Measurements from ENCODE around the gene PAPSS1. TPM values are rescaled to one million over a fixed set of nuclear protein-coding genes. Genes with fewer than 3 reads are reported as not detected.

Gene PAPSS1
- polyA plus RNA-seq, 1 of the 3 experiments (the other 2 are of a cell fraction): 70.1 TPM

DNA sequence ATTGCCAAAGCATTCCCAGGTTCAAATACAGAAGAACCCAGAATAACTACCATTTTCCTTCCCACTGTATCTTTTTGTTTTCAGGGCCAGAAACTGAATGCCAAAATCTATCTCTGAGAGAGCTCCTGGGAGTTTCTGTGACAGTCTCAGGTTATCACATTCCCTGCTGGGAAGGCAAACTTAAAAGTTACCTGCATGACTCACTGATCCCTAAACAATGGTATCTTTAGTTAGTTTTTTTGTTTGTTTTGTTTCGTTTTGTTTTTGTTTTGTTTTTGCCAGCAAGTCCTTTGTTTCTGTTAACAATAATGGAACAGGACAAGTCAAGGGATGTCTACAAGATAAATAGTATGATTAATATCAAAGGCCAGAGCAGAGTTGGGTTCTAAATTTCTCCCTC, 34.3 kb downstream of the PAPSS1 start:
- Histone ChIP-seq H4K20me1 (ENCODE audit: insufficient read depth) (no peaks in the 10 kb centered on the region; the same call in 1 of the 2 replicates), H3K36me3 (replicated peaks in 1 of 2; ENCODE audit: control insufficient read depth in 1 of 2, insufficient read depth in 2 of 2, low read length in 1 of 2) (peaks cover 29 to 32% of the 10 kb centered on the region in 2 experiments)
- CTCF ChIA-PET: no interaction called here

DNA sequence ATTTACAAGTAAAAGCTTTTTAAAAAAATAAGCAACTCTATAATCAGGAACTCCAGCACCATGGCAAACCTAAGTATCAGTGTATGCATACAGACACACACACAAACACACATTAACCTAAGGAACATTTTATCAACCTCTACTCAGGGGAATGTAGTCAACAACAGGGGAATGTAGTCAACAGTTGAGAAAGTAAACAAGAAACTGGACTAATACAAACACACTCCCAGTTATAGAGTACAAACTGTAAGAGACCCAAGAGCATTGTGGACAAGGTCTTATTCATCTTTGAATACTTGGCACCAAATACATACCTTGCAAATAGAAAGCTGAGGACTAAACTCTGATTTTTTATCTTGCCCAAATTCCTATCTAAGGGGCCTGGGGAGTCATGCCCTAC, 36.2 kb downstream of the PAPSS1 start:
- peaks cover 16% of the 10 kb centered on the region; the same call in 1 of the 2 replicates for H3K79me2 ChIP-seq (ENCODE audit: insufficient read depth)
- H3K4me2 ChIP-seq: no peak overlapping the region
- peaks cover under 1% of the 10 kb centered on the region for H3F3A ChIP-seq (replicated peaks; ENCODE audit: insufficient read depth)
- H3K27ac ChIP-seq (ENCODE audit: low read depth in 2 of 2, low read length in 1 of 2): no peak overlapping the region
- no peak for DNase-seq
- H3K27me3 ChIP-seq (ENCODE audit: insufficient read depth): no peaks in the 10 kb centered on the region
- peaks cover 42 to 44% of the 10 kb centered on the region in 2 experiments for H3K36me3 ChIP-seq (replicated peaks in 1 of 2; ENCODE audit: control insufficient read depth in 1 of 2, insufficient read depth in 2 of 2, low read length in 1 of 2)
- H3K4me3 ChIP-seq (ENCODE audit: low read depth in 2 of 2, low read length in 1 of 2): no peak overlapping the region
- TF ChIP-seq, protein P1, sequence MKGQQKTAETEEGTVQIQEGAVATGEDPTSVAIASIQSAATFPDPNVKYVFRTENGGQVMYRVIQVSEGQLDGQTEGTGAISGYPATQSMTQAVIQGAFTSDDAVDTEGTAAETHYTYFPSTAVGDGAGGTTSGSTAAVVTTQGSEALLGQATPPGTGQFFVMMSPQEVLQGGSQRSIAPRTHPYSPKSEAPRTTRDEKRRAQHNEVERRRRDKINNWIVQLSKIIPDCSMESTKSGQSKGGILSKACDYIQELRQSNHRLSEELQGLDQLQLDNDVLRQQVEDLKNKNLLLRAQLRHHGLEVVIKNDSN (IDR thresholded peaks at IDR 0.05; ENCODE audit: borderline replicate concordance, low read depth): no peak
- TF ChIP-seq JUND (IDR thresholded peaks at IDR 0.05) (no peak), YY1 (IDR thresholded peaks at IDR 0.05; ENCODE audit: low read depth) (no peak)
- H2AFZ ChIP-seq (ENCODE audit: low read depth): no peak overlapping the region
- no peaks in the 10 kb centered on the region for H4K20me1 ChIP-seq (ENCODE audit: insufficient read depth)
- no peaks in the 10 kb centered on the region for H3K4me1 ChIP-seq (ENCODE audit: control insufficient read depth in 1 of 2, insufficient read depth in 2 of 2, low read depth in 1 of 2, low read length in 1 of 2)
- POLR2A ChIA-PET: no interaction called here
- no peak overlapping the region for H3K9ac ChIP-seq
- no peaks in the 10 kb centered on the region for H3K9me3 ChIP-seq
- CTCF ChIA-PET: no interaction called here
- no peaks in the 10 kb centered on the region for H3K9me2 ChIP-seq

More for the DNA sequence above, 34.3 kb downstream of the PAPSS1 start:
- Histone ChIP-seq H3K4me3 (ENCODE audit: low read depth in 2 of 2, low read length in 1 of 2) (no peak overlapping the region), H2AFZ (ENCODE audit: low read depth) (no peak overlapping the region), H3F3A (replicated peaks; ENCODE audit: insufficient read depth) (peaks cover 19% of the 10 kb centered on the region), H3K9me3 (no peaks in the 10 kb centered on the region), H3K4me1 (ENCODE audit: control insufficient read depth in 1 of 2, insufficient read depth in 2 of 2, low read depth in 1 of 2, low read length in 1 of 2) (peaks cover 0 to 7% of the 10 kb centered on the region in 2 experiments; a peak in 2 of 4 replicates), H3K9me2 (no peaks in the 10 kb centered on the region), H3K27ac (ENCODE audit: low read depth in 2 of 2, low read length in 1 of 2) (no peak overlapping the region), H3K79me2 (ENCODE audit: insufficient read depth) (peaks cover 21% of the 10 kb centered on the region; the same call in 1 of the 2 replicates), H3K27me3 (ENCODE audit: insufficient read depth) (no peaks in the 10 kb centered on the region), H3K4me2 (no peak overlapping the region), H3K9ac (no peak overlapping the region)
- no peak for TF ChIP-seq SMC3 (IDR thresholded peaks at IDR 0.05; ENCODE audit: low read depth, low read length)
- TF ChIP-seq POLR2AphosphoS5 (IDR thresholded peaks at IDR 0.05; ENCODE audit: low read depth, low read length): no peak
- TF ChIP-seq, protein P2, sequence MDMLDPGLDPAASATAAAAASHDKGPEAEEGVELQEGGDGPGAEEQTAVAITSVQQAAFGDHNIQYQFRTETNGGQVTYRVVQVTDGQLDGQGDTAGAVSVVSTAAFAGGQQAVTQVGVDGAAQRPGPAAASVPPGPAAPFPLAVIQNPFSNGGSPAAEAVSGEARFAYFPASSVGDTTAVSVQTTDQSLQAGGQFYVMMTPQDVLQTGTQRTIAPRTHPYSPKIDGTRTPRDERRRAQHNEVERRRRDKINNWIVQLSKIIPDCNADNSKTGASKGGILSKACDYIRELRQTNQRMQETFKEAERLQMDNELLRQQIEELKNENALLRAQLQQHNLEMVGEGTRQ (IDR thresholded peaks at IDR 0.05; ENCODE audit: borderline replicate concordance, low read depth, low read length): no peak
- no peak for TF ChIP-seq CHD2 (IDR thresholded peaks at IDR 0.05; ENCODE audit: low read length, partially characterized antibody)
- no peak for TF ChIP-seq ELF1 (IDR thresholded peaks at IDR 0.05)
- TF ChIP-seq TEAD4 (IDR thresholded peaks at IDR 0.05; ENCODE audit: borderline replicate concordance, insufficient read depth): no peak
- no peak for TF ChIP-seq GATA2 (CRISPR knock-in tag; IDR thresholded peaks at IDR 0.05)
- TF ChIP-seq RFX5 (IDR thresholded peaks at IDR 0.05; ENCODE audit: low read length): no peak
- POLR2A ChIA-PET: no interaction called here
- DNase-seq: no peak
- WGBS (ENCODE audit: low lambda C conversion rate): 89% methylated on average over 1 of the region's 1 CpG

DNA sequence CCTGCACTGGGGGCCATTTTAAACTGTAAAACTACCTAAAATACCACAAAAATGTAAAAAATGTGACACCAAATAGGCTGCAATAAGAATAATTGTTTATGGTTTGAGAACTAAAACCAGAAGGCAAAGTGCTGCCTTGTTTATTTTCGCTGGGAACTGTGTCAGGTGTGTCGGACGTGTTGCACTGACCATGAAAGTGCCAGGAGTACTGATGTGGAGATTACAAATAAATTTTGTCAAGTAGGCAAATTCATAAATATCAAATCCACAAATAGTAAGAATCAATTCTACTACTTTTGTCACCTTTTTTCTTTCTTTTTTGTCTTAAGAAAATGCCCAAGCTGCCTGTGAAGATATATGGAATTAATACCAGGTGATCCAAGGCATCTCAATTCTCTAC, 37.7 kb downstream of the PAPSS1 start:
- TF ChIP-seq ELF1 (IDR thresholded peaks at IDR 0.05) (no peak), GATA2 (CRISPR knock-in tag; IDR thresholded peaks at IDR 0.05) (no peak), FOXM1 (IDR thresholded peaks at IDR 0.05; ENCODE audit: low read depth) (no peak), GABPA (IDR thresholded peaks at IDR 0.05; ENCODE audit: low read depth) (no peak), FOSL2 (IDR thresholded peaks at IDR 0.05; ENCODE audit: borderline replicate concordance, low read depth) (no peak), CHD2 (IDR thresholded peaks at IDR 0.05; ENCODE audit: low read length, partially characterized antibody) (no peak), POLR2AphosphoS5 (IDR thresholded peaks at IDR 0.05; ENCODE audit: low read depth, low read length) (no peak), RFX5 (IDR thresholded peaks at IDR 0.05; ENCODE audit: low read length) (no peak), JUND (IDR thresholded peaks at IDR 0.05) (no peak)
- TF ChIP-seq, protein P3, sequence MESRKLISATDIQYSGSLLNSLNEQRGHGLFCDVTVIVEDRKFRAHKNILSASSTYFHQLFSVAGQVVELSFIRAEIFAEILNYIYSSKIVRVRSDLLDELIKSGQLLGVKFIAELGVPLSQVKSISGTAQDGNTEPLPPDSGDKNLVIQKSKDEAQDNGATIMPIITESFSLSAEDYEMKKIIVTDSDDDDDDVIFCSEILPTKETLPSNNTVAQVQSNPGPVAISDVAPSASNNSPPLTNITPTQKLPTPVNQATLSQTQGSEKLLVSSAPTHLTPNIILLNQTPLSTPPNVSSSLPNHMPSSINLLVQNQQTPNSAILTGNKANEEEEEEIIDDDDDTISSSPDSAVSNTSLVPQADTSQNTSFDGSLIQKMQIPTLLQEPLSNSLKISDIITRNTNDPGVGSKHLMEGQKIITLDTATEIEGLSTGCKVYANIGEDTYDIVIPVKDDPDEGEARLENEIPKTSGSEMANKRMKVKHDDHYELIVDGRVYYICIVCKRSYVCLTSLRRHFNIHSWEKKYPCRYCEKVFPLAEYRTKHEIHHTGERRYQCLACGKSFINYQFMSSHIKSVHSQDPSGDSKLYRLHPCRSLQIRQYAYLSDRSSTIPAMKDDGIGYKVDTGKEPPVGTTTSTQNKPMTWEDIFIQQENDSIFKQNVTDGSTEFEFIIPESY (IDR thresholded peaks at IDR 0.05; ENCODE audit: borderline replicate concordance, low read depth): no peak
- TF ChIP-seq, protein P4, sequence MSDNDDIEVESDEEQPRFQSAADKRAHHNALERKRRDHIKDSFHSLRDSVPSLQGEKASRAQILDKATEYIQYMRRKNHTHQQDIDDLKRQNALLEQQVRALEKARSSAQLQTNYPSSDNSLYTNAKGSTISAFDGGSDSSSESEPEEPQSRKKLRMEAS (IDR thresholded peaks at IDR 0.05; ENCODE audit: low read depth): no peak
- TF ChIP-seq, protein P1 (IDR thresholded peaks at IDR 0.05; ENCODE audit: borderline replicate concordance, low read depth): no peak
- Histone ChIP-seq H3K9me2 (no peaks in the 10 kb centered on the region), H3K79me2 (ENCODE audit: insufficient read depth) (peaks cover under 1% of the 10 kb centered on the region; the same call in 1 of the 2 replicates), H3K9me3 (no peaks in the 10 kb centered on the region), H3F3A (replicated peaks; ENCODE audit: insufficient read depth) (no peaks in the 10 kb centered on the region), H3K4me2 (no peak overlapping the region), H3K27ac (ENCODE audit: low read depth in 2 of 2, low read length in 1 of 2) (no peak overlapping the region), H3K27me3 (ENCODE audit: insufficient read depth) (no peaks in the 10 kb centered on the region), H3K4me1 (ENCODE audit: control insufficient read depth in 1 of 2, insufficient read depth in 2 of 2, low read depth in 1 of 2, low read length in 1 of 2) (no peaks in the 10 kb centered on the region), H2AFZ (ENCODE audit: low read depth) (no peak overlapping the region), H3K9ac (no peak overlapping the region), H4K20me1 (ENCODE audit: insufficient read depth) (no peaks in the 10 kb centered on the region), H3K36me3 (replicated peaks in 1 of 2; ENCODE audit: control insufficient read depth in 1 of 2, insufficient read depth in 2 of 2, low read length in 1 of 2) (peaks cover 46 to 51% of the 10 kb centered on the region in 2 experiments), H3K4me3 (ENCODE audit: low read depth in 2 of 2, low read length in 1 of 2) (no peak overlapping the region)
- WGBS (ENCODE audit: low lambda C conversion rate): 99% methylated on average over 3 of the region's 3 CpGs
- CTCF ChIA-PET: no interaction called here
- POLR2A ChIA-PET: no interaction called here
- no peak for DNase-seq

Data from SK-N-SH (cell line).